Spleen (tissue), 7 donors: Measurements from ENCODE around the gene SPRY1.

Experiments used
- CTCF ChIP-seq, 11 experiments: fragments of 200-600 bp in 7 of 11; fragments of 450-650 bp in 4 of 11; sonication (generic) in 4 of 11; IDR thresholded peaks in 8 of 11; conservative IDR thresholded peaks in 3 of 11; 1 replicate in 7 of 11; 2 replicates in 4 of 11; pipeline versions ENCODE4 v1.4.0 to v1.8.0; 2016 to 2021; ENCODE audit warnings: antibody characterized with exemption in 11 of 11, inconsistent platforms in 4 of 11, mild to moderate bottlenecking in 1 of 11
- POLR2A ChIP-seq, 3 donors: fragments of 450-650 bp; IDR thresholded peaks; one replicate each; pipeline ENCODE4 v1.5.1; 2017; ENCODE audit warnings: antibody characterized with exemption in 3 of 3, mild to moderate bottlenecking in 1 of 3
- POLR2AphosphoS5 ChIP-seq, 3 donors: sonication (generic); formaldehyde crosslinking; IDR thresholded peaks; one replicate each; pipeline ENCODE4 v1.5.1; 2017; ENCODE audit warnings: antibody characterized with exemption in 3 of 3
- donor health status: DM: no; HTN: no; CAD: no; lungs with moderate emphysema.
- donor health status: DM: no; HTN: no; CAD: no.
- donor health status: DM: no; HTN: no; CAD: no.

GRCh38 chr4:123364906-123365305 is 31.7 kb upstream of the SPRY1 start:
- TF ChIP-seq CTCF (IDR thresholded peaks at IDR 0.05 in 8 of 11, conservative IDR thresholded peaks at IDR 0.05 in 3 of 11) (no peak), POLR2AphosphoS5 (IDR thresholded peaks at IDR 0.05) (no peak), POLR2A (IDR thresholded peaks at IDR 0.05) (no peak)
